Measurements from ENCODE around the gene TRPM6. TPM values are rescaled to one million over a fixed set of nuclear protein-coding genes. Genes with fewer than 3 reads are reported as not detected.

Gene TRPM6
- under 0.01 TPM in 2 replicates for total RNA-seq

GRCh38 chr9:74887041-74887980, at the start of gene TRPM6:
Gene TRPM6, minus strand, starts transcription at chr9:74887921. Its CDS starts 65 bp downstream, at chr9:74887856.

Small RNA genes within 50 kb of the gene (small RNA-seq; reads per million reads assigned to genes)
- not detected for gene RNU6-445P (ENCODE audit: low replicate concordance)

Other genes starting within 250 kb of the TRPM6 start
- 1.5 and 11.0 TPM in 2 replicates for gene C9orf40, start 65.0 kb upstream of the TRPM6 start, total RNA-seq
- gene CARNMT1, start 140.4 kb upstream of the TRPM6 start, total RNA-seq: 26.5 and 47.1 TPM in 2 replicates
- 11.3 and 22.3 TPM in 2 replicates for gene NMRK1, start 200.2 kb upstream of the TRPM6 start, total RNA-seq
- 20.8 and 45.4 TPM in 2 replicates for gene OSTF1, start 200.6 kb upstream of the TRPM6 start, total RNA-seq

Data from placental pericyte (primary cell).